HEK293 (cell line): ENCODE results near the gene RIMS3.
"Not testable (repeated sequence)": the region's sequence is repeated elsewhere in the genome, so short reads cannot be mapped to it uniquely, and the experiment has no call there.

ENCODE experiments used
- CTCF ChIA-PET: fragments of 350-600 bp; formaldehyde crosslinking; extraction: SDS; loops from one replicate; lab custom pipeline; 2021; ENCODE audit warnings: antibody characterized with exemption; lab: Yijun Ruan, JAX
- POLR2A ChIA-PET: fragments of 300-600 bp; formaldehyde crosslinking; extraction: SDS; loops from one replicate; lab custom pipeline; 2020; ENCODE audit warnings: antibody characterized with exemption, inconsistent platforms; lab: Yijun Ruan, JAX
- H3K27ac ChIP-seq: fragments of 200-500 bp; sonication (Bioruptor generic); 2 replicates; pipeline ENCODE4 v1.5.1; 2014; ENCODE audit warnings: low read depth, low read length, control low read depth, inconsistent platforms; ENCODE audit errors: extremely low read depth
- H3K36me3 ChIP-seq, 2 experiments: fragments of 200-500 bp in 1 of 2; sonication (Bioruptor generic) in 1 of 2; 1 replicate in 1 of 2; 2 replicates in 1 of 2; pipeline ENCODE4 v1.5.1; 2014 to 2017; ENCODE audit warnings: inconsistent platforms in 2 of 2, low read length in 2 of 2; ENCODE audit not compliant: control insufficient read depth in 2 of 2, insufficient read depth in 1 of 2
- H3K4me1 ChIP-seq: fragments of 200-500 bp; sonication (Bioruptor generic); 2 replicates; pipeline ENCODE4 v1.5.1; 2014; ENCODE audit warnings: mild to moderate bottlenecking, low read length, inconsistent platforms; ENCODE audit not compliant: control insufficient read depth, insufficient read depth
- H3K4me3 ChIP-seq: 2 replicates; pipeline ENCODE4 v1.5.1; 2011; ENCODE audit warnings: low read depth, mild to moderate bottlenecking, control low read depth, low read length, moderate library complexity
- H3K9me3 ChIP-seq: fragments of 200-500 bp; sonication (Bioruptor generic); 2 replicates; pipeline ENCODE4 v1.5.1; 2014; ENCODE audit warnings: low read depth, low read length, inconsistent platforms; ENCODE audit not compliant: control insufficient read depth, insufficient read depth
- BCL11A ChIP-seq: fragments of 450-650 bp; formaldehyde crosslinking; IDR thresholded peaks from 2 replicates; pipeline ENCODE4 v1.5.1; 2016; ENCODE audit warnings: low read depth, missing biosample characterization, missing genetic modification characterization
- ZFHX2 ChIP-seq: fragments of 450-650 bp; formaldehyde crosslinking; conservative IDR thresholded peaks from 2 replicates; pipeline ENCODE4 v1.5.1; 2016; ENCODE audit warnings: missing biosample characterization, missing genetic modification characterization
- ZNF184 ChIP-seq: fragments of 450-650 bp; IDR thresholded peaks from 2 replicates; pipeline ENCODE4 v1.5.1; 2018; ENCODE audit warnings: missing biosample characterization, mild to moderate bottlenecking, missing genetic modification characterization
- ZNF292 ChIP-seq: fragments of 450-650 bp; formaldehyde crosslinking; IDR thresholded peaks from 2 replicates; pipeline ENCODE4 v1.5.1; 2016; ENCODE audit warnings: low read depth, missing biosample characterization, missing genetic modification characterization, borderline replicate concordance
- ZNF629 ChIP-seq: fragments of 450-650 bp; formaldehyde crosslinking; IDR thresholded peaks from 2 replicates; pipeline ENCODE4 v1.5.1; 2017; ENCODE audit warnings: missing biosample characterization, missing genetic modification characterization

Gene RIMS3

DNA sequence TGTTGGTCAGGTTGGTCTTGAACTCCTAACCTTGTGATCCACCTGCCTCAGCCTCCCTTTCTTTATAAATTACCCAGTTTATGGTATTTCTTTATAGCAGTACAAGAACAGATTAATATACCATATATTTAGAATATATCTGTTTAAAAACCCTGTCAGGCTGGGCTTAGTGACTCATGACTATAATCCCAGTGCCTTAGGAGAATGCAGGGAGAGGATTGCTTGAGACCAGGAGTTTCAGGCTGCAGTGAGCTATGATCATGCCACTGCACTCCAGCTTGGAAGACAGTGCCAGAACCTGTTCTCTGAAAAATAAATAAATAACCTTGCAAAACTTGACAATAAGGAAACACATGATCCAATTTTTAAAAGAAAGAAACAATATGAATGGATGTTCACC, 90.1 kb downstream of the RIMS3 start:
- ChIA-PET CTCF (no interaction called here), POLR2A (no interaction called here)
- Histone ChIP-seq H3K36me3 (no peaks in the 10 kb centered on the region), H3K4me3 (no peak overlapping the region), H3K27ac (no peak overlapping the region), H3K9me3 (no peaks in the 10 kb centered on the region), H3K4me1 (no peaks in the 10 kb centered on the region)
- TF ChIP-seq ZFHX2 (tag by site-specific recombination) (no peak), ZNF292 (tag by site-specific recombination) (no peak), ZNF629 (tag by site-specific recombination) (no peak), BCL11A (tag by site-specific recombination) (no peak), ZNF184 (tag by site-specific recombination) (no peak)

DNA sequence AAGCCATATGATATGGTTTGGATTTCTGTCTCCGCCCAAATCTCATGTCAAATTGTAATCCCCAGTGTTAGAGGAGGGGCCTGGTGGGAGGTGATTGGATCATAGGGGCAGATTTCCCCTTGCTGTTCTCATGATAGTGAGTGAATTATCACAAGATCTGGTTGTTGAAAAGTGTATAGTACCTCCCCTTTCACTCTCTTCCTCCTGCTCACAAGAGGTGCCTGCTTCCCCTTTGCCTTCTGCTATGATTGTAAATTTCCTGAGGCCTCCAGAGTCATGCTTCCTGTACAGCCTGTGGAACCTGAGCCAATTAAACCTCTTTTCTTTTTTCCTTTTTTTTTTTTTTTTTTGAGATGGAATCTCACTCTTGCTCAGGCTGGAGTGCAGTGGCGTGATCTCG, 90.7 kb downstream of the RIMS3 start:
- ChIA-PET POLR2A (interaction anchor here (0.6 kb wide), 1 partner anchor 405 kb away, joined by 4 read pairs; the partner anchor contains the start of gene CTPS1), CTCF (interaction anchor here (1.1 kb wide), 1 partner anchor 42 kb away, joined by 3 read pairs; no protein-coding TSS in a partner anchor)
- H3K4me1 ChIP-seq, H3K9me3 ChIP-seq, H3K27ac ChIP-seq, H3K4me3 ChIP-seq, H3K36me3 ChIP-seq: not testable (repeated sequence)
